Measurements from ENCODE around the gene SEC22A.

Gene SEC22A

DNA sequence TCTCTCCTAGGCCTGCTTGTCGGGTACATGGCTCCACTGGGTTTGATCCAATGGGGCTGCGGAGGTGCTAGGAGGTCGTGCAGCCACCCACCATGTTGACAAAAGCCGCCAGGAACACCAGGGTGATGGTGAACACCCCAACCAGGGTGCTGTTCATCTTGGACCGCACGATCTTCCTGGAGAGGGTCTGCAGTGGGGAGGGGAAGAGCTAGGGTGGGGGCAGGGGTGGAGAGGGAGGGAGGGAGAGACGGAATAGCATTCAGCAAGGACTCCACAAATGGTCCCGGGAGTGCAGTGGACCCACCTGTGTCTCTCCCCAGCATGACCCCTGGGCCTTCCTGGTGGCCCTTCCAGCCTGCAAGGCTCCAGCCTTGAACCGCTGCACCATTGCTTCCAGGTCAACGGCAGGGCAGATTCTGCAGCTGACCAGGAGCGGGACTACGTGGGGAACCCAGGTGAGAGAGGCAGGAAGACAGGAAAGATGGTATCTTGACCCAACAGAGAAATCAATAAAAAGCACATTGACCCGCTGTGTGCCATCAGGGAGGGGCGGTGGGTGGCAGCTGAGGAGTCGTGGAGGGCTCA lies 102.3 kb downstream of the SEC22A start:
- no peak for DNase-seq
- TF ChIP-seq GATA1 (IDR thresholded peaks at IDR 0.05; ENCODE audit: low read depth, low read length) (no peak), POLR2A (IDR thresholded peaks at IDR 0.05; ENCODE audit: low read length) (no peak)

- DNase-seq, result no peak
- no peak for TF ChIP-seq GATA1 (IDR thresholded peaks at IDR 0.05; ENCODE audit: low read depth, low read length)
- TF ChIP-seq POLR2A (IDR thresholded peaks at IDR 0.05; ENCODE audit: low read length), result no peak
These were observed 103.4 kb downstream of the SEC22A start for GRCh38 chr3:123305192-123305591.

GRCh38 chr3:123307064-123307463 lies 105.3 kb downstream of the SEC22A start:
- no peak for DNase-seq
- TF ChIP-seq POLR2A (IDR thresholded peaks at IDR 0.05; ENCODE audit: low read length) (no peak), GATA1 (IDR thresholded peaks at IDR 0.05; ENCODE audit: low read depth, low read length) (no peak)

GRCh38 chr3:123310186-123310585 lies 108.4 kb downstream of the SEC22A start:
- DNase-seq, result no peak
- TF ChIP-seq GATA1 (IDR thresholded peaks at IDR 0.05; ENCODE audit: low read depth, low read length) (no peak), POLR2A (IDR thresholded peaks at IDR 0.05; ENCODE audit: low read length) (no peak)

DNA sequence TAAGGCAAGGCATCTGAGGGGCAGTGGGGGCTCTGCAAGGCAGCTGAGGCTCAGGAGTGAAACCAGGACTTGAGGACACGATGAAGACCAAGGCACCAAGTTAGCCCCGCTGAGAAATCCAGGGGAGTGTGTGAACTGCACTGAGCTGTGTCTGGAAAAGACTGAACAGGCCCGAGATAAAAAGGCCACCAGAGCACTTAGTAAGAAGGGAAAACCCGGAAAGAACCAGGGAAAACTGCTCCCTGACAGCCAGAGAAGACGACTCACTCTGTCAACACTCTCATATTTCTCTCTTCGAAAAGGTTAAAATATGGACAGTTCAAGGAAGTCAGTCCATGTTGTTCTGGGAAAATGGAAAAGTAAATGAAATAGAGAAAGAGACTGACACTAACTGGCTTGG lies 109.0 kb downstream of the SEC22A start:
- TF ChIP-seq GATA1 (IDR thresholded peaks at IDR 0.05; ENCODE audit: low read depth, low read length) (no peak), POLR2A (IDR thresholded peaks at IDR 0.05; ENCODE audit: low read length) (no peak)
- DNase-seq, result no peak

DNA sequence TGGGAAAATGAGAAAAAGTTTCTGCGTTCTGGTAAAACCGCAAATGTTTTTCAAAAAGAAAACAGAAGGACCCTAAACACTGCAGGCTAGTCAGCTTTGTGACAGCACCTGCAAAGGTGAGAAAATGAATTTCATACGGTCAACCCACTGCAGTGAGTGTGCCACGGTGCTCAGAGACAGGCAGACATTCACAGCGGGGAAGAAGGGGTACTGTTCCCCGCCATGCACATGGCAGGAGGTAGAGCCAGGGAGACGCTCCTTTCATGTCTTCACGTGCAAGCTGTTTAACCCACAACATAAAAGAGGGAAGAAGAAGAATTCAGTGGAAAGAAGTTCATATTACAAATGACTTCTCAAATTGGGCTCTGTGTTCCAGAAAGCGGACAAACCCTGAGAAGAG lies 109.5 kb downstream of the SEC22A start:
- TF ChIP-seq POLR2A (IDR thresholded peaks at IDR 0.05; ENCODE audit: low read length), result no peak
- TF ChIP-seq GATA1 (IDR thresholded peaks at IDR 0.05; ENCODE audit: low read depth, low read length), result no peak
- DNase-seq, result no peak

- no peak for DNase-seq
- TF ChIP-seq GATA1 (IDR thresholded peaks at IDR 0.05; ENCODE audit: low read depth, low read length), result no peak
- TF ChIP-seq POLR2A (IDR thresholded peaks at IDR 0.05; ENCODE audit: low read length), result no peak
These were observed 110.9 kb downstream of the SEC22A start for GRCh38 chr3:123312331-123313265.

DNA sequence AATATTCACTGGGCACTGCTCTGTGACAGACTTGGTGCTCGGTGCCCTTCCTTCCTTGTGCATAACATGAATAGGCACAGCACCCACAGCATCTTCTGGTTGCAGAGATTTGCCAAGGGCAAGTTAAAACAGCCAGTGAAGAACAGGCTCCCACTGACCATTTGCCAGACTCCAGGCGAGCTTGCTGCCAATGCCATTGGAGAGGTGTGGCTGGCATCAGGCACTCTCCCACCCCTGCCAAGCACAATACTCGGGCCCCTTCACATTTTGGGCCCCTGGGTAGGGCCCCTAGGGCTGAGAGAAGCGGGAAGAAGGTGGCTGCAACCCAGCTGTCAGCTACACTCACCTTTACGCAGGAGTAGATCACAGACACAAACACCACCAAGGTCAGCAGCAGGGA lies 112.1 kb downstream of the SEC22A start:
- no peak for DNase-seq
- TF ChIP-seq GATA1 (IDR thresholded peaks at IDR 0.05; ENCODE audit: low read depth, low read length) (no peak), POLR2A (IDR thresholded peaks at IDR 0.05; ENCODE audit: low read length) (no peak)

DNA sequence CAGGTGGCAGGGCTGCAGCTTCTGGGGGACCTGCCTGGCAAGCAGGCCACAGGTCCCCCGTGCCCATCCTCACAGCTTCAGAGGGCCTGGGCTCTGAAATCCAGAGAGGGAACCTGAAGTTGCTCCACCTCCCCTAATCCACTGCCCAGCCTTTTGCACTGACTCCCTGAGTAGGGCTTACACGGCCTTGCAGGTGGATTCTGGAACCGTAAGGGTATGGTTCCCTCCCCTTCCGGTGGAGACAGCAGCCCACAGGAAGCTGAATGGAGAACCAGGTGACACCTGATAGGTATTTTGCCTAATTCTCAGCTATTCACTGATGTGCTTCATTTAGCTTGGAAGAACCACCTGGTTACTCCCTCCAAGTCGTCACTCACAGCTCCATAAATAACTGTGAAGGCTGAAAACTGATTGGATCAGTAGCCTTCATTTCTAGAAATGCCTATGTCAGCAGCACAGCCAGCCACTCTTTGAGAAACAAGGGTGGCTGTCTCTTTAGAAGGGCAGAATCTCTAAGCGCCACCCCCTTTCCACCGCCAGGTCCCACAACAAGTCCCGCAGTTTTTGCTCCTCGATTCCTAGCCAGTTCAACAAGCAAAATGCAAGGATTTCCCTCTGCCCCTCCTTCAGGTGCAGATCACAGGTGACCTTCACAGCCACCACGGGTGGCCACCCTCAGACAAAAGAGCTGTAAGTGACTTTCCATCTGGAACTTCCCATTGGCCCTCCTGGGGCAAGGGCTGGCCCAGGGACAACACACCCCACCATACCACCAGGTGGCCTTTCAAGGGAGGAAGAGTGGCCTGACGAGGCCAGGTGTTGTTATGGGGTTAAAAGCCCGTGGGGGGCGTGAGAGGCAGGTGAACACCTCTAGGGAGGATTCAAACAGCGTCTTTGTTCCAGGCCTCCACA lies 112.9 kb downstream of the SEC22A start:
- no peak for DNase-seq
- TF ChIP-seq POLR2A (IDR thresholded peaks at IDR 0.05; ENCODE audit: low read length) (no peak), GATA1 (IDR thresholded peaks at IDR 0.05; ENCODE audit: low read depth, low read length) (no peak)

DNA sequence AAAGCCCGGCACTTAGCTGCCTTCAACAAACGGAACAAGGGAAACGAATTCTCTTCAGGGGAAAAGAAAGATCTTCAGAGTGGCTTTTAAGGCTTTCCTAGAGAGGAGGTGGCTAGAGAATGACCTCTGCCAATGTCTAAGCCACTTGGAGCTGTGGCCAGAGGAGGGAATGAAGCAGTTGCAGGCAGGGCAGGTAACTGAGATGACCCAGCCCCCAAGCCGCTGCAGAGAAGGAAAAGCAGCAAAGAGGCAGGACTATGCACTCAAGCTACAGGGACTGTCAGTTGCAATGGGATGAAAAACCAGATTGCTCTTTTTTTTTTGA lies 113.5 kb downstream of the SEC22A start:
- no peak for DNase-seq
- TF ChIP-seq GATA1 (IDR thresholded peaks at IDR 0.05; ENCODE audit: low read depth, low read length), result no peak
- no peak for TF ChIP-seq POLR2A (IDR thresholded peaks at IDR 0.05; ENCODE audit: low read length)

DNA sequence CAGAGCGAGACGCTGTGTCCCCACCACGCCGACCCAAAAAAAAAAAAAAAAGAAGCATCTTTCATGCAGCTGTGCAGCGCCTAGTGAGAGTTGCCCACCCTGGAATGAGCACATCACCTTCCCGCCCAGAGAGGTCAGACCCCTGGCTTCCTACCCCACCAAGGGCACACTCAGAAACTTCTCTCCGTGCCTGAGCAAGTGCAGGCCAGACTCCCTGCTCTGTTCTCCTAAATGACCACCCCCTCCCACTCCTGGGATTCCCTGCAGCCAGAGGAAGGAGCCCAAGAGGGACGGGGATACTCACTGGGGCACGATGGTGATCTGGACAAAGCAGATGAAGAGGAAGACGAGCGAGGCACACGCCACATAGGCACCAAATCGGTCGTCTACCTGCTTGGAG lies 116.0 kb downstream of the SEC22A start:
- DNase-seq, result no peak
- TF ChIP-seq POLR2A (IDR thresholded peaks at IDR 0.05; ENCODE audit: low read length) (no peak), GATA1 (IDR thresholded peaks at IDR 0.05; ENCODE audit: low read depth, low read length) (no peak)

GRCh38 chr3:123318374-123318773 lies 116.6 kb downstream of the SEC22A start:
- TF ChIP-seq GATA1 (IDR thresholded peaks at IDR 0.05; ENCODE audit: low read depth, low read length) (no peak), POLR2A (IDR thresholded peaks at IDR 0.05; ENCODE audit: low read length) (no peak)
- DNase-seq, result peak in 1 of 2 experiments; percentile 5

DNA sequence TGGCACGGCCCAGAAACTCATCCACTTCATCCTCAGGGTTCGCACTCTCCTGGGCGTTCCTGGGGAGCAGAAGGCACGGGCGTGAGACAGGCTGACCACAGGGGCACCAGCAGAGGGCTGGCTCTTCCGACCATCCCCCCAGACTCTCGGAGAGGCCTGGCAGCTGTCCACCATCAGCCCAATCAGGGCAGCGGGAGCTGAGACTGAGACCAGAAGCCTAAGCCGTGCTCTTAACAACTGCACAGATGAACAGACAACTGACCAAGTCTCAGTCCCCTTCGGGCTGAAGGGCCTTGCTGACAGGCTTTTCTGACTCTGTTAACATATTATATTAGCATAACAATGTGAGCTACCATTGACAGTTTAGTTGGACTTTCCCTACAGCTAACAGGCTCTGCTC lies 118.0 kb downstream of the SEC22A start:
- no peak for TF ChIP-seq POLR2A (IDR thresholded peaks at IDR 0.05; ENCODE audit: low read length)
- no peak for TF ChIP-seq GATA1 (IDR thresholded peaks at IDR 0.05; ENCODE audit: low read depth, low read length)
- DNase-seq, result no peak

DNA sequence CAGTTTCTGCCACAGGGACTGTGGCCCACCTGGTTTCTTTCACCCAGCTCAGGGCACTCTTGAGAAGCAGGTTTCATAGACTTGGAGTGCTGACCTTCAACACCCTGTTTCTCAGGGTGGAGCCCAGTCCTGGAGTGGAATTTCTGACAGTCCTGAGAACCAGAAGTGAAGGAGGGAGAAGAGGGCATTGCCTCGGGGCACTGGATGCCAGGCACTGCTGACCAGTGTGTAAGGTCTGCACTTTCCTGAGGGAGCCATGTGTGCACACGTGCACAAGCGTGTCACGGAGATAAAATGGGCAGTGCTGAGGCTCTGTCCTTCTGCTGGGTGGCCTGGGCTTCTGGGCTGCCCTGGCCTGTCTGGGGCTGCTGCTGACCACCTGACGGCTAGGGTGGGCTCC lies 118.5 kb downstream of the SEC22A start:
- DNase-seq, result no peak
- TF ChIP-seq POLR2A (IDR thresholded peaks at IDR 0.05; ENCODE audit: low read length) (no peak), GATA1 (IDR thresholded peaks at IDR 0.05; ENCODE audit: low read depth, low read length) (no peak)

Data from erythroblast (primary cell).